ENCODE measurements around the gene CDH5.

CDH5 gene

GRCh38 chr16:66354034-66354909 is 12.2 kb upstream of the CDH5 start:
- DNase-seq: no peak

GRCh38 chr16:66355526-66355925 is 11.0 kb upstream of the CDH5 start:
- no peak for DNase-seq

- peak; percentile 52 for DNase-seq
Observed at GRCh38 chr16:66357523-66357928, 9.0 kb upstream of the CDH5 start.

- DNase-seq: no peak
Observed at GRCh38 chr16:66358231-66358630, 8.3 kb upstream of the CDH5 start.

GRCh38 chr16:66359012-66359411 is 7.5 kb upstream of the CDH5 start:
- no peak for DNase-seq

- DNase-seq: no peak
Observed at GRCh38 chr16:66359811-66360608, 6.5 kb upstream of the CDH5 start.

- no peak for DNase-seq
Observed at GRCh38 chr16:66360624-66361324, 5.7 kb upstream of the CDH5 start.

- no peak for DNase-seq
Observed at GRCh38 chr16:66361604-66362135, 4.8 kb upstream of the CDH5 start.

GRCh38 chr16:66363211-66363777 is 3.2 kb upstream of the CDH5 start:
- DNase-seq: no peak

- no peak for DNase-seq
Observed at GRCh38 chr16:66364117-66364958, 2.2 kb upstream of the CDH5 start.

GRCh38 chr16:66364959-66365306 is 1.6 kb upstream of the CDH5 start:
- no peak for DNase-seq

- no peak for DNase-seq
Observed at GRCh38 chr16:66365651-66366050, 840 bp upstream of the CDH5 start.

- DNase-seq: no peak
Observed at GRCh38 chr16:66367968-66368891, 1.7 kb downstream of the CDH5 start.

GRCh38 chr16:66369055-66369592 is 2.6 kb downstream of the CDH5 start:
- no peak for DNase-seq

GRCh38 chr16:66370786-66371684 is 4.5 kb downstream of the CDH5 start:
- no peak for DNase-seq

GRCh38 chr16:66372078-66372897 is 5.8 kb downstream of the CDH5 start:
- no peak for DNase-seq

GRCh38 chr16:66372898-66373155 is 6.3 kb downstream of the CDH5 start:
- DNase-seq: no peak

GRCh38 chr16:66373667-66374066 is 7.2 kb downstream of the CDH5 start:
- DNase-seq: no peak

- no peak for DNase-seq
Observed at GRCh38 chr16:66374176-66374575, 7.7 kb downstream of the CDH5 start.
